ENCODE results near the gene RIN1.
A peak's percentile ranks its signal among the peaks of the same experiment; 100 is the strongest.
"Not testable (repeated sequence)": the region's sequence is repeated elsewhere in the genome, so short reads cannot be mapped to it uniquely, and the experiment has no call there.

The RIN1 gene

DNA sequence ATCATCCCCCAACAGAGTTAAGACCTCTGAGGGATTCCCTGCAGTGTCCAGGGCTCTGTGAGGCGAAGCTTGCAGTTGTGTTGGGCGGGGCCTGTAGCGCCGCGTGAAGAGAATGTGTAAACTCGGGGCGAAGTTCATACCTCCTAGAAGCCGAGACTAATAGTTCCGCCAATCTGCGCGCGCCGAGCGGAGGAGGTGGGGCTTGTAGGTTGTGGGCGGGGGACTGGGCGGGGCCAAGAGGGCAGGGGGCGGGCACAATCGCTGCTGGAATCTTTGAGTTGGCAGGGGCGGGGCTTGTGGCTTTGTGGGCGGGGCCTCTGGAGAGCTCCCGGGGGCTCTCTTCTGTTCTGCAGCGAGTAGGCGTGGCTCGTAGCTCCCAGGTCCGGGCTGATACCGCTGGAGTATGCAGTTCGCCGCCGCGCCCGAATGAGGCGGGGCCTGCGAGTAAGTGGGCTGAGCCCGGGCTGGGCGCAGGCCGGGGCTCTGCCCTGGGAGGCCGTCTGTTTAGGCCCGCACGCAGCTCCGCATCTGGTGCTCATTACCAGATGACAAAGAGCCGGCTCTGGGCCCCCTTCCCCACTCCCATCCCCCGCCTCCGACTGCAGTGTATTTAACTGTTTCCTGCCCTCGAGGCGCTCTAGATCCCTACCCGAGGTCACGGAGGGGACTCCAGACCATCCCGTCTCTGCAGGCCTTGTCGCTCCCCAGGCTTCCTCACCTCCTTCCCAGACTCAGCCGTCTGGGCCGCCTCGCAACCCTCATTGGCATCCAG, 23.5 kb downstream of the RIN1 start:
- TF ChIP-seq, protein P1, sequence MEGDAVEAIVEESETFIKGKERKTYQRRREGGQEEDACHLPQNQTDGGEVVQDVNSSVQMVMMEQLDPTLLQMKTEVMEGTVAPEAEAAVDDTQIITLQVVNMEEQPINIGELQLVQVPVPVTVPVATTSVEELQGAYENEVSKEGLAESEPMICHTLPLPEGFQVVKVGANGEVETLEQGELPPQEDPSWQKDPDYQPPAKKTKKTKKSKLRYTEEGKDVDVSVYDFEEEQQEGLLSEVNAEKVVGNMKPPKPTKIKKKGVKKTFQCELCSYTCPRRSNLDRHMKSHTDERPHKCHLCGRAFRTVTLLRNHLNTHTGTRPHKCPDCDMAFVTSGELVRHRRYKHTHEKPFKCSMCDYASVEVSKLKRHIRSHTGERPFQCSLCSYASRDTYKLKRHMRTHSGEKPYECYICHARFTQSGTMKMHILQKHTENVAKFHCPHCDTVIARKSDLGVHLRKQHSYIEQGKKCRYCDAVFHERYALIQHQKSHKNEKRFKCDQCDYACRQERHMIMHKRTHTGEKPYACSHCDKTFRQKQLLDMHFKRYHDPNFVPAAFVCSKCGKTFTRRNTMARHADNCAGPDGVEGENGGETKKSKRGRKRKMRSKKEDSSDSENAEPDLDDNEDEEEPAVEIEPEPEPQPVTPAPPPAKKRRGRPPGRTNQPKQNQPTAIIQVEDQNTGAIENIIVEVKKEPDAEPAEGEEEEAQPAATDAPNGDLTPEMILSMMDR (IDR thresholded peaks at IDR 0.05; ENCODE audit: extremely low read depth, insufficient read depth, missing control alignments): no peak
- in situ Hi-C loops (cut with MboI; ENCODE audit: low pct_unique_long_range_greater_than_20kb, low sequenced_read_pairs, unreplicated experiment): no loop called here
- peak; percentile 99 for DNase-seq (ENCODE audit: low spot score)

- in situ Hi-C loops (cut with MboI; ENCODE audit: low pct_unique_long_range_greater_than_20kb, low sequenced_read_pairs, unreplicated experiment): no loop called here
- TF ChIP-seq, protein P1 (IDR thresholded peaks at IDR 0.05; ENCODE audit: extremely low read depth, insufficient read depth, missing control alignments): peak; percentile 19
- peak; percentile 86 for DNase-seq (ENCODE audit: low spot score)
Measured at GRCh38 chr11:66311965-66312548, 24.2 kb downstream of the RIN1 start.

- no peak for DNase-seq (ENCODE audit: low spot score)
- TF ChIP-seq, protein P1 (IDR thresholded peaks at IDR 0.05; ENCODE audit: extremely low read depth, insufficient read depth, missing control alignments): peak; percentile 96
- in situ Hi-C loops (cut with MboI; ENCODE audit: low pct_unique_long_range_greater_than_20kb, low sequenced_read_pairs, unreplicated experiment): no loop called here
Measured at GRCh38 chr11:66311470-66311964, 24.7 kb downstream of the RIN1 start.

- DNase-seq (ENCODE audit: low spot score); in situ Hi-C loops (cut with MboI; ENCODE audit: low pct_unique_long_range_greater_than_20kb, low sequenced_read_pairs, unreplicated experiment): not testable (repeated sequence)
Measured at GRCh38 chr11:66310803-66311440, 25.3 kb downstream of the RIN1 start.

DNA sequence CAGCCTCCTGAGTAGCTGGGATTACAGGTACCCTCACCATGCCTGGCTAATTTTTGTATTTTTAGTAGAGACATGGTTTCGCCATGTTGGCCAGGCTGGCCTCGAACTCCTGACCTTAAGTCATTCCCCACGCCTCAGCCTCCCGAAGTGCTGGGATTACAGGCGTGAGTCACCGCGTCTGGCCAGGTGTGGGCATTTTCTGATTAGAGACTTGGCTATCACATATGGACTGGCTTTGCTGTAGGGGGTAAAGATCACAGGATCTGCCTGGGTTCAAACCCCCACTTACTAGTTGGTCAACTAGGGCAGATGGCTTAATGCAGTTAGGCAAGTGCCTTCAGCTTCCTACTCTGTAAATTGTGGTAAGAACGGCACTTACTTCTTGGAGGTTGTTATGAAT, 25.9 kb downstream of the RIN1 start:
- DNase-seq (ENCODE audit: low spot score): no peak
- in situ Hi-C loops (cut with MboI; ENCODE audit: low pct_unique_long_range_greater_than_20kb, low sequenced_read_pairs, unreplicated experiment): no loop called here
- TF ChIP-seq, protein P1 (IDR thresholded peaks at IDR 0.05; ENCODE audit: extremely low read depth, insufficient read depth, missing control alignments): no peak

DNA sequence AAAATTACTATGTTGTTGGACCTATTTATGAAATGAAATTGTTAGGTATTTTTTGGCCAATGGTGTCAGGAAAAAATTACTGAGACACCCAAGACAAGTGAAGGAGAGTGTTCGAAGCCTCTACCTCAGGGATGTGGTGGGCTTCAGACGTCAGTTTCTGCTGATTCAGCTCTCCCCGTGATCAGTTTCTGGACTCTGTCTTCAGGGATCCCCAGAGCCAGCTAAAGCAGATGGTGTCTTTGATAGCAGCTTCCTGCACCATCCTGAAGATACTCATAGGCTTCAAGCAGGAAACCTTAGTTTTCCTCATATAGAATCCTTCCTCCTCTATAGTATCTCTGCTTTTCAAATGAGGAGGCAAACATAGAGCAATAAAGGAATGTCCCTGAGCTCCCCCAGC, 26.8 kb downstream of the RIN1 start:
- no peak for DNase-seq (ENCODE audit: low spot score)
- in situ Hi-C loops (cut with MboI; ENCODE audit: low pct_unique_long_range_greater_than_20kb, low sequenced_read_pairs, unreplicated experiment): no loop called here
- TF ChIP-seq, protein P1 (IDR thresholded peaks at IDR 0.05; ENCODE audit: extremely low read depth, insufficient read depth, missing control alignments): no peak

GRCh38 chr11:66302656-66303055, 33.6 kb downstream of the RIN1 start:
- no peak for DNase-seq (ENCODE audit: low spot score)
- TF ChIP-seq, protein P1 (IDR thresholded peaks at IDR 0.05; ENCODE audit: extremely low read depth, insufficient read depth, missing control alignments): no peak
- in situ Hi-C loops (cut with MboI; ENCODE audit: low pct_unique_long_range_greater_than_20kb, low sequenced_read_pairs, unreplicated experiment): no loop called here
